IPS-NIHi7 (cell line): ENCODE data around the gene NIT1.

ENCODE experiments used
- DNase-seq: peaks from one replicate; pipeline ENCODE4 v3.0.0; 2012; ENCODE audit warnings: mixed read lengths; ENCODE audit errors: extremely low spot score

The NIT1 gene, protein sequence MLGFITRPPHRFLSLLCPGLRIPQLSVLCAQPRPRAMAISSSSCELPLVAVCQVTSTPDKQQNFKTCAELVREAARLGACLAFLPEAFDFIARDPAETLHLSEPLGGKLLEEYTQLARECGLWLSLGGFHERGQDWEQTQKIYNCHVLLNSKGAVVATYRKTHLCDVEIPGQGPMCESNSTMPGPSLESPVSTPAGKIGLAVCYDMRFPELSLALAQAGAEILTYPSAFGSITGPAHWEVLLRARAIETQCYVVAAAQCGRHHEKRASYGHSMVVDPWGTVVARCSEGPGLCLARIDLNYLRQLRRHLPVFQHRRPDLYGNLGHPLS

DNA sequence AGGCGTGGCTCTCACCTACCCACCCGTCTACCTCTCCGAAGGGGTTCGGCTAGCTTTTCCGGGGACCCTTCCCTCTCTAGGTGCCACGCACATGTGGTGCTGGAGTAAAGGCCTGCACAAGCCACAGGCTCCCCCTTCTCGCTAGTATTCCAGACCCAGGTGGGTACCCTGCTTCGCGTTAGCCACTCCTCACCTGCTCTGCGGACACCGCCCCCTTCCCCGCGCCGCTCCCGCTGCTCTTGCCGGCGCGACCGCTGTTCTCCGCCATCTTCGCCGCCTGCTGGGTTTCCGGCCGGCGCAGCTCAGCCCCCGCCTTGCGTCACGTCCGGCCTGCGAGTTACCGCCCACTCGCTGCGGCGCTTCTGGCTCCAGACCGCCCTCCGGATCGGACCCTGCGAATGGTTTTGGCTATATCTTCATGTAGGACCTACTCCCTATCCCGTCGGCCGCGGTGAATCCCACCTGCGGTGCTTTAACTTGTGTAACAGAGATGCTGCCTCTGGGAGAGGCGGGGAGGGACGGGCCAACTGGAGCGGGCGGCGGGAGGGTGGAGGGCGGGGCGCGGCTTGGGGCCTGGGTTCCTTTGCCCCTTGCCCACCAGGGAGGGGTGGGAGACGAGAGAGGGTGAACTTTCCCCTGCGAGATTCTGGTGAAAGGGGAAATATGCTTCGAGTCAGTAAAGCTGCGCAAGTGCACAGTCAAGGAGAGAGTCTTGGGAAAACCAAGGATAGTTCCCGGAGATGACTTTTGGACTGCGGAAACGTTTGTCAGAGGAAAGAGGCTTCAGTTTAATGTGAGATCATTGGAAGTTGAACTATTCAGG, at the start of gene NIT1, which contains the start of gene PFDN2:
Gene NIT1, plus strand, starts transcription at position 347 of the 823 bp plus-strand sequence. Its CDS starts 72 bp downstream, at position 419.
Gene PFDN2, minus strand, starts transcription at position 279 of the 823 bp plus-strand sequence. Its CDS starts 11 bp downstream, at position 268.
- DNase-seq, result peak; percentile 92

DNA sequence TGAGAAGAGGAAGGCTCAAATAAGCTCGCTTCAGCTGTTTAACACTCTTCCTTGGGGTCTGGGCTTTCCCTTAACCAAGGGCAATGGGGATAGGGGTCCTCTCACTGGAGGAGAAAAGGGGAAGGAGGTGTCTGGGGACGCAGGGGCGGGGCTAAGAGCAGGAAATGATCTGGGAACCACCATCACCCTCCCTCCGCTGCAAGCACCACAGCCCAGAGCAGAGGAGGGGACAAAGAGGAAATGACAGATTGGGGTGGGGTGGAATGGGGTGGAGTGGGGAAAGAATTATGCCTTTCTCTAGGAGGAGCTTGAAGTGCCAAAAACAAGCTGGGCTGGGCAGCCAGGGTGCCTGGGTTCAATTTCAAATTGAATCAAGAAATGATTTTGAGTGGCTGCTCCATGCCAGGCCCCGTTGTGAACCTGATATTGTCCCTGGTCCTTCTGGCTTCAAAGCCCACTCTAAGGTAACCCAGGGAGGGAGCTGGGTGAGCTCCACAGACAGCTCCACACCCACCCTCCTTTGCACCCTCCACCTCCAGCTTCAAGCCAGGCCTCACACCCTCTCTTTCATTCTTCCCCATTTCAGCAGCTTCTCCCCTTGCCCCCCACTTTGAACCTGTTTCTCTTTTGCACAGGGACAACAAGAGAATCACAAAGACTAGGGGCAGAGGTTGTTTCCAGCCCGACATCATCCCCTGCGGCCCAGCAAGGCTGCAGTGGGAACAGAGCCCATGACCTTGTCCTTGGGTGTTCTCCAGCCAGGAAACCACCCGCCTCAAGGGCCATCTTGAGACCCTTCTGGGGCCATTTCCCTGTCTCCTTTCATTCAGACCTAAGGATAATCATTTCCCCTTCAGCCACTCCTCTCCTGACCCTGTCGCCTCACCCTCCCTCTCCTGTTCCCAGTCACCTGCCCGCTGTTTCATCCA, 49.3 kb upstream of the NIT1 start:
- DNase-seq, result peak; percentile 42

DNA sequence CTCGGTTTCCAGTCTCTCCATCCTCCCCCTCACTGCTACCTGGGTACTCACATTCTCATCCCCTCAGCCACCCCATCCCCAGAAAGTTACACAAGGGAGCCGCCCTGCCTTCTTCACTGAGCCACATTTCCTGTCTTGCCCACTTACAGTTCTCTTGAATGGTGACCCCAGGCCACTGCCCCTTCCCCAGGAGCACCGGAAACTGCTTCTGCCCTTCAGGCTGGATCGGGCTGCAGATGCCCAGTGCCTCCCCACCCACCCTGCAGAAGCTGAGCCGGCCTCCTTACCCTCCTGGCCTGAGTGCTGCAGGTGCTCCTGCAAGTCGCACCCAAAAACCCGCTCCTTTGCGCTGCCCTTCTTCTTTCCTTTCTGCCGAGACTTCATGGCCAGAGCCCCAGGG, 48.7 kb upstream of the NIT1 start:
- DNase-seq, result no peak

DNA sequence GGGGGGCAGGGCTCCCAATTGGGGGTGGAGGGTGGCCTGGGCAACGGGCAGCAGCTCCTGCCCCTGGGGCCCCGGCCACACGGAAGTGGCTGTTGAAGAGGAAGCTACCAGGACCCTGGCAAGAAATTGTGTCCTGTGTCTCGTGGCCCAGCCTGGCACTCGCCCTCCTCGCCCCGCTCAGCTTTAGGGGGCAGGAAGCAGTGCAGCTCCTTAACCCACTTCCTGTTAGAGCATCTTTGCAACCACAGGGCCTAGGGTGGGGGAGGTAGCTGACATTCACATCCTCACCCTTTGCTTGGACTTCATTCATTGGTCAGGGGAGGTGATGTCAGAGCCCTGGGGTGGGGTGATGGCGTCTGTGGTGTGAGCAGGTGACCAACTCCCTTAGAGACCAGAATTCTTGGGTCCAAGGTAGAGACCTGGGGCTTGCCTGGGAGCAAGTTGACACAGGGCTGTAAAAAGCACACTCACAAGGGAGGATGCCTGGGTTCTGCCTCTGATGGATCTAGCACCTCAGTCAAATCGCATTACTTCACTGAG, 48.1 kb upstream of the NIT1 start, which contains the start of gene ARHGAP30:
Gene ARHGAP30, minus strand, starts transcription at position 161 of the 540 bp plus-strand sequence. CDS start 267 bp downstream, outside the sequence.
- no peak for DNase-seq

DNA sequence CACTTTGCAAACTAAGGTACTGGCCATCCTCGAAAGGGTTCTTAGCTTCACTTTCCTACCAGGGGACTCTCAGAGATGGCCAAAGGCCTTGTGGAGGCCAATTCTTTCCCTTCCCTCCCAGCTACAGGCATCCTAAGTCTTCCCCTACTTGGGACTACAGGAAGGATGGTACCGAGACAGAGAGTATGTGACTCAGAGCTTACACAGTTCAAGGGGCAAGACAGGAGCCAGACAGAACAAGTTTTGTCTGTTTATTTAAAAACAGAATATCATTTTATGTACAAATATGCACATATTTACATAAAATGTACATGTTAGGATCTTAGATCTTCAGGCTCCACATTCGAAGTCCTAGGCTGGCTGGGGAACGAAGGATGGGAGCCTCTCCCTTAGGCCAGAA, 47.1 kb upstream of the NIT1 start:
- DNase-seq, result no peak

DNA sequence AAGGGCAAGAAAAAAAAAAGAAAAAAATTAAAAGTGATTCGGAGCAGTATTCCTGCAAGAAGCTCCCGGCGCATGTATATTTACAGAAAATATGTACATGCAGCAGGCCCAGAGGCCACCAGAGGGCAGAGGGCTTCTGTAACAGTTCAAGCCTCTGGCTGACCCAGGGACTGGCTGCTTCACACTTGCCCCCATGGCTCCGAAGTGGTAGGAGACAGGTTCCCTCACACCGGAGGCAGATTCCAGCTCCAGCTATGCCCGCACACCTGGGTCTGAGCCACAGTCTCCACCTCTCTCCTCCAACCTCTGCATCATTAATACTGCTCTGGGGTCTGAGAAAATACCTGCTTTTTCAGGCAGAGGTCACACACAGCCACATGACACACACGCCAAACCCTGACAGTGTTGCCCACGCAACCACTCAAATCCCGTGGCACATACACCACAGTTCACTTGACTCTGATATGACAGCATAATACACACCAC, 46.0 kb upstream of the NIT1 start:
- DNase-seq, result peak; percentile 86

DNA sequence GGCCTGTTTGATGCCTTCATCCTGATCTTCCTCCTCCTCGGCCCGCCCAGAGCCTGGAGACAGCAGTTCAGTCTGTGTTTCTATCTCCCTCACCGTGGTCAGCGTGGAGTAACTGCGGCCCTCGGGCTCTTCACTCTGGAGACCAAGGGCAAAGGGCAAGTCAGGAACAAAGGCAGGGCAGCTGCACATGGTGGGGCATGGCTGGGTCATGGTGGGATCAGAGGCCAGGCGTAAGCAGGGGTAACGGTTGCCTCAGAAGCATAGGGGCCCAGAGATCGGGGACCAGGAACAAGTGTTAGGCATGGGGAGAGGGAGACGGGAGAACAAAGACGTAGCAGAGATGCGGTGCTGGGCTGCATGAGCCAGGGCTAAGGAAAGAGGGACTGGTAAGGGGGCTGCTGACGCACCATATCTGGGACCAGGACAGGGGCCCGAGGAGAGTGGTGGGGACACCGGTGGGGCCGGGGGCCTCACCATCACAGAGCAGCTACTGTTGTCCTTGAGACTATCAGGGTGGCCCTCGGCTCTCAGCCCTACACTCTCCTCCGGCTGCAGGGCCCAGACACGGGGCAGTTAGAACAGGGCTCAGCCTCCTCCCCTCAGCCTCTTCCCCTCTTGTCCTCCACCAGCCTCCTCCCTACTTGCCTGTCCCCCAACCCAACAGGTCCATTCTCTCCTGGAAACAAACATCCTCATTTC, 45.0 kb upstream of the NIT1 start:
- DNase-seq, result no peak

DNA sequence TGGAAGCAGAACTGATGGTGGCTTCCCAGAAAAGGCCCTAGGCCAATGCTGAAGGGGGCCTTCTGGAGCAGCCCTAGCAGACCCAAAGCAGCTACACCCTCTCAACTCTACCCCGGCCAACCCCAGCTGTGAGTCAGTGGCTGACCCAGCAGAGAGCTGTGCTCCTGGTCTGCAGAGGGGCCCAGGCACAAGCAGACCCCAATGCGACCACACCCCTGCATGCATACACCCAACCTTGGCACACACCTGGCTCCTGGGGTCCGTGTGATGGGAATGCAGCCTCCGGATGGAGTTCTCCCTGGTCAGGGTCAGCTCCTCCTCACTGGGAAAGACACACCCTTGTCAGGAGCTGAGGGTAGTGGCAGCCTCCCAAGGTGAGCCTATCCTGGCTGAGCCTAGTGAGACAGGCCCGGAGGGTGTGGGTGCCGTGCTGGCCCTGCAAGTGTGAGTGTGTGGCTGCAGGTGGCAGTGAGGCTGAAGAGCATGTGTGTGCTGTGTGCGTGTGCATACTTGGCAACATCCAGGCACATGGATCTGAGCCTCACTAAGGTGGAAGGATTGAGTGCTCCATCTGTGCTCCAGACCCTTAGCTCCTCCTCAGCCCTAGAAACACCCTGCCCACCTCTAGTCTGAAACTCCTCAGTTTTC, 44.3 kb upstream of the NIT1 start:
- DNase-seq, result no peak

DNA sequence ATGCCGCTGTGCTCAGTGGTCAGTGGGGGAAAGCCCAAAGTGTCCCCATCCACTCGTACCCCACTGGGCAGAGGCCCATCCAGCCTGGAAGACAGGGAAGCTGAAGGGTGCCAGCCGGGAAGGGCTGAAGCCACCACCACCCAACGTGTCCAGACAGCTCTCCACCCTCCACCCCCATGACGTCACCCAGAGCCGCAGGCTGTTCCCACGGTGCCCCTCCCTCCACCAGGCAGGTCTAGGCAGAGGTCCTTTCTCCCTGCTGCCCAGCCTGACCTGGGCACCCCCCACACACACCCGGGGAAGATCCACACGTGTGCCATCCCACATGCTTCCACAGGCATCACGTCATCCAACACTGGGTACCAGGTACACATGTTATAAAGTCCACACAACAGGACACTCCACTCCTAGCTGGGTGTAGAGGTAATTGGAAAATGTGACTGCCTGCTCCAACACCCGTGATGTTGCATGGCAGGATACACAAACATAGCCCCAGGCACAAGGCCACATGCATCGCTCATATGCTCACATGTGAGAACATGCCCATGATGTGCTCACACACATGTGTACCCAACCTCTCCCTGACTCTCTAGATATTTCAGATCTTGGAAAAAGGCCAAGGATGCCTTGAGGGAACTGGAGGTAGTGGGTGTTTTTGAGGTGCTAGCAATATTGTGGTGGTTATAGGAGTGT, 43.1 kb upstream of the NIT1 start:
- DNase-seq, result no peak

DNA sequence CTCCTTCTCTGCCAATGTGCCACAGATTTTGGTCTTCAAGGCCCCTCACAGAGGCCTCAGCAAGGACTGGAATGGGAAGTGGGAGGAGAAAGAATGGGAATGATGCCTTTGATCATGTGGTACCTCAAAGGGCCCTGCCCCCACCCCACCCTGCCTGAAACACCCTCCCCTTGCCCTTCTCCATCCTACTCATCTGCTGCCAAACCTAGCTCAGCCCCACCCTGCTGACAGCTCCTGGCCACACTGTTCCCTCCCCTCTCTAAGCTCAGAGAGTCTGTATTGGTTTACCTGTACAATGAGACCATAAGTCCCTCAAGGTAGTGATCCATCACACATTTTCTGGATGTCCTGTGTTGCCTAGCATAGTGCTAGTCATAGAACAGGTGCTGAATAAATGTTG, 41.5 kb upstream of the NIT1 start:
- no peak for DNase-seq

DNA sequence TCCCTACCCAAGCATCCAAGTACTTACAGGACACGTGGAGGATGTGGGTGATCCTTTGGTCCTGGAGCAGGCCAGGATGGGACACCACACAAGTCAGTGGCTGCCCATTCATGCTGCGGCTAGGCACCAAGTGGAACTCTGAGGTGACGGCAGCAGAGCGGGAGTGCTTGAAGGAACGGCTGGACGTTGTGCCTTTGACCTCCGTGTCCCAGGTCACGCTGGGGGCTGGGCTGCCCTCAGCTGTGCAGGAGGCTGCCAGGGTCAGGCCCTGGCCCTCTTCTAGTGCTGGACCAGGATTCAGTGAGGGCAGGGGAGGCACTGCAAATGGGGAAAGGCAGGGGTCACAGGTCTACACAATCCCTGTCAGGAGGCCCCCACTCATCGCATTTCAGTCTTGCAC, 40.5 kb upstream of the NIT1 start:
- DNase-seq, result no peak

DNA sequence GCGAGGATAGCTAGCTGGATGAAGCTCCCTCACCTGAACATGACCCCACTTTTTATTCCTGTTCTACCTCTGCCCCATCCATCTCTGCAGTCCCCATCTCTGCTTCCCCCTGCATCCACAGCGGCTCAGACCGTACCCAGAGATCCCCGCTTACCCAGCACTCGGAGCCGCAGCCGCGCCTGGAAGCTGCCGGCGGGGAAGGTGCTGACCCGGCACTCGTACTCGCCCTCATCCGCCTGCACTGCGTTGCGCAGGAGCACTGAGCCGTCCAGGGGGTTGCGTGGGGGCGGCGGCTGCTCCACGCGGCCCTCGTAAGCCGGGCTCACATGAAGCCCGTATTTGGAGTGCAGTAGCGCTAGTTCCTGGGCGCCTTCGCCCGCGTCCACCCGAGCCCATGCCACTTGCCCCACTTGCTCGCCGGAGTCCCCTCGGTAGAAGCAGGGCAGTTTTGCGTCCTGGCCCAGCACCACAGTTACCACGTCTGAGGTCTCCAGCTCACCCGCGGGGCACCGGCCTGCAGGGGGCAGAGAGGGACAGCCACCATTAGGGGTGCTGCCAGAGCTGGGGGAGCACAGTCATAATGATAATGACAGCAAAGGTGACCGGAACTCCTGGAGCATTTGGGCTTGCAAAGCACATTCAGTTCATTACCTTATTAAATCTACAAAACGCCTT, 38.3 kb upstream of the NIT1 start:
- DNase-seq, result no peak

DNA sequence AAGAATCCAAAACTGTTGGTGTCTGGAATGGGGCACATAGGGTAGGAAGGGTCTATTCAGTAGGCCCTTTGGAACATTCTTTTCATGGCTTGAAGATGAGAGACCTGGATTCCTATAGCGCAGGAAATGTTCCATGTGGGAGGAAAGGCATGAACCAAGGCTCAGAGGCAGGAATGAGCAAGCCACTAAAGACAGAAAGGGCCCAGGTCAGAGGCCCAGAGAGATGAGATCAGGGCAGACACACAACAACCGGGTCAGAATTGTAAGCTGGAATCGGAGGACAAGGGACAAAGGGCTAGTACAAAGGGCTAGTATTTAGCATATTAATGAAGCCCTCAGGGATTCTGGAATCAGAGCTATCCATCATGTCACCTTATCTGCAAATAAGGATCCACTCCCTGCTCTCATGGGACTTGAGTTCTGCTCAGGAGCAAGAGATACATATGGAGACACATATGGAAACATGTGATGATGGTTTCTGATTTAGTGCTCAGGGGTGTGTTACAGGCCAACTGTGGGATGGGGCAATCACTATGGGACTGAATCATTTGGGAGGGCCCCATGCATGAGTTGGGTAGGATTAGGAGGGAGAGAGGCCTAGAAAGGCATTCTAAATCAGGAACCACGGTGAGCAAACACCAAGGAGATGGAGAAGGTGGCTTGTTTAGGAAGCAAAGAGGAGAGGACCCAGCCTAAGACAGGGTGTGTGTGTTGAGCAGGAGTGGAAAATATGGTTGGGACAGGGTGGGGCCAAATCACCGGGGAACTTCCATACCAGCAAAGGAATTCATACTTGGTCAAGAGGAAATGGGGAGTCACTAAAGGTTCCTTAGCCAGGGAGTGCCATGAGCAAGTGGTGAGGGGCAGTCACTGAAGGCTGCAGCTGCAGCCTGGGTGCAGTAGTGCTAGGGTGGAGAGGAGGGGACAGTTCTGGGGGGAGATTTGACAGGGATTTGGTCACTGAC, 37.2 kb upstream of the NIT1 start:
- DNase-seq, result no peak

DNA sequence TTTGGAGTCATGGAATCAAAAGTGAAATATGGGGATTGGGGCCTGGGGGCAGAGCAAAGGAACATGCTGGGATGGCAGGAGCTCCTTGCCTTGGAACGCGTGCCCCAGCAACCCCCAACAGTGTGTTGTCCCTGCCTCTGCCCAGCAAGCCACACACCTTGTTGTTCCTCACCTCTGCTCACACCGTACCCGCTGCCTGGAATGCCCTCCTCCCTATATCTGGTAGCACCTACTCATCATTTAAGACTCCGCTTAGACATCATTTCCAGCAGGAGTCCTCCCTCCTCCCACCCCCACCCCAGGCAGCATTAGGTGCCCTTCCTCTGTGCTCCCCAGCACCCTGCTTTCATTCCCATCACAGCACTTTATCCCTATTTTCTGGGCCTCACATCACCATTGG, 36.4 kb upstream of the NIT1 start:
- DNase-seq, result no peak

DNA sequence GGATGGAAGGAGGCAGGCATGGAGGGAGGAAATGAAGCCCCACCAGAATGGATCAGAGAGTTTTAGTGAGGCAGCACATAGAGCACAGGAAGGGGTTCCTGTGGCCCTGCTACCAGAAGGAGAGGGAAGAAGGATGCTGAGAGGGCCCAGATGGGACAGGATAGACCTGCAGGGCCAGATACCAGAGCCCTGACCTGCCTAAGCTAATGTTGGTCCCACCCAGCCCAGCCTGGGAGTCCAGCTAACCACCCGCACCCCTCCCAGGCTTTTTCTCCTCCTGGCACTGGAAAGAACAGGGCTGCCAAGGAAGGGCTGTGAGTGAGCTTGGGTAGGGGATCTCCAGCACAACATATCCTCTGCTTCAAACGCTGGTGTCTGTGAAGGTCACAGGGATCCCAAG, 35.4 kb upstream of the NIT1 start:
- no peak for DNase-seq

DNA sequence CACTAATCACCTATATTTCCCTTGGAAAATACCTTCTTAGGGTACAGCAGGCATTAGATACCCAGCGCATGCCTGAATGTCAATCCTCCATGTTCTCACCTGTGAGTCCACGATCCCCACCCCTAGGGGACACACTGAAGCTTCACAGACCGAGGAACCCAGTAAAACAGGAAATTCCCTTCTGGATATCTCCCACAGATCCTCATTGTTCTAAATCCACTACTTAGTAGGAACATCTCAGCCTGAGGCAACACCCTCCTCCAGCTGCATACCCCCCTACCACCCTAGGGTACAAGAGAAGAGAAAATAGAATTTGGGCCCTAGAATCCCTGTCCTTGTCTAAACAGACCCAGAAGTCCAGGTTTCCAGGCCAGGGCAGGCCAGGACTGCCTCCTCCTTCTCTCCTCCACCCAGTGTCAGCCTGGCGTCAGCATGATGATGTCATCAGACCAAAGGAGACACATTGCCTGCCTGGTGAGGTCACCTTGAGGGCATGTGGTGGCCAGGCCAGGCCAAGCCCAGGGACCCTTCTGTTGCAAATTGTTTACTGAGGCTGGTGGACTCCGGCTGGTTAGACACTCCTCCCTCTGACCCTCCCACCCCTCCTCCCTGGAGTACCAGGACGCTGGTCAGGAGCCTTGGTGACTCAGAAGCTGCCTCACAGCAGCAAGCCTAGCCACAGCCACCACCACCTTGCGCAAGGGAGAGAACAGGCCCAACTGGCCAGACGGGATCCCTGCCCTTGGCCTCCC, 34.7 kb upstream of the NIT1 start:
- DNase-seq, result peak; percentile 67
